ENCODE results near the gene JMJD8. TPM values are rescaled to one million over a fixed set of nuclear protein-coding genes. Genes with fewer than 3 reads are reported as not detected.

JMJD8 gene
- polyA plus RNA-seq, 1 experiment, result 91.8 TPM

GRCh38 chr16:680967-681745, 3.0 kb downstream of the JMJD8 start:
- no peak for DNase-seq (ENCODE audit: low read depth)
- H3K36me3 ChIP-seq (ENCODE audit: control insufficient read depth, insufficient read depth, low read length), result peaks cover 21% of the 10 kb centered on the region
- TF ChIP-seq CTCF (IDR thresholded peaks at IDR 0.05; ENCODE audit: insufficient read depth, low read depth, low read length), result peak; percentile 21; the same call in 1 of the 2 replicates
- POLR2A ChIA-PET, result no interaction called here
- peak overlapping the region; percentile 69 for H3K4me3 ChIP-seq (ENCODE audit: low read depth, low read length)
- H3K27me3 ChIP-seq (ENCODE audit: control insufficient read depth, insufficient read depth, low read length), result no peaks in the 10 kb centered on the region
- CTCF ChIA-PET, result interaction anchor here (1.3 to 4.5 kb wide), 3 partner anchors 14 to 39 kb away, joined by 4 to 20 read pairs (median 7); partner anchors contain the start of gene RHOT2

GRCh38 chr16:680625-680945, 3.5 kb downstream of the JMJD8 start:
- ChIA-PET POLR2A (no interaction called here), CTCF (interaction anchor here (1.3 to 4.5 kb wide), 4 partner anchors 13 to 60 kb away, joined by 3 to 20 read pairs (median 6); partner anchors contain the start of genes CIAO3 and RHOT2)
- H3K4me3 ChIP-seq (ENCODE audit: low read depth, low read length), result peak overlapping the region; percentile 69
- no peaks in the 10 kb centered on the region for H3K27me3 ChIP-seq (ENCODE audit: control insufficient read depth, insufficient read depth, low read length)
- H3K36me3 ChIP-seq (ENCODE audit: control insufficient read depth, insufficient read depth, low read length), result peaks cover 21% of the 10 kb centered on the region
- no peak for TF ChIP-seq CTCF (IDR thresholded peaks at IDR 0.05; ENCODE audit: insufficient read depth, low read depth, low read length)
- no peak for DNase-seq (ENCODE audit: low read depth)

- ChIA-PET POLR2A (interaction anchor here (0.9 kb wide), 1 partner anchor 46 kb away, joined by 14 read pairs; no protein-coding TSS in a partner anchor), CTCF (interaction anchor here (0.6 to 4.5 kb wide), 4 partner anchors 10 to 61 kb away, joined by 3 to 20 read pairs (median 5); partner anchors contain the start of genes CIAO3 and RHOT2)
- TF ChIP-seq CTCF (IDR thresholded peaks at IDR 0.05; ENCODE audit: insufficient read depth, low read depth, low read length), result no peak
- Histone ChIP-seq H3K27me3 (ENCODE audit: control insufficient read depth, insufficient read depth, low read length) (no peaks in the 10 kb centered on the region), H3K36me3 (ENCODE audit: control insufficient read depth, insufficient read depth, low read length) (peaks cover 19% of the 10 kb centered on the region), H3K4me3 (ENCODE audit: low read depth, low read length) (peak within 1 kb of the TSS; percentile 69)
- peak; percentile 23 for DNase-seq (ENCODE audit: low read depth)
Measured at GRCh38 chr16:679814-680624, 4.1 kb downstream of the JMJD8 start, which contains the start of gene STUB1. Gene STUB1 (plus strand): TSS chr16:680410. CDS start chr16:680526, 116 bp downstream.

GRCh38 chr16:678858-679813, 5.0 kb downstream of the JMJD8 start:
- ChIA-PET POLR2A (interaction anchor here (0.9 kb wide), 1 partner anchor 45 kb away, joined by 14 read pairs; no protein-coding TSS in a partner anchor), CTCF (interaction anchor here (1.6 to 4.5 kb wide), 2 partner anchors 12 to 62 kb away, joined by 3 to 20 read pairs; partner anchors contain the start of genes CIAO3 and RHOT2)
- no peak for DNase-seq (ENCODE audit: low read depth)
- H3K4me3 ChIP-seq (ENCODE audit: low read depth, low read length), result peak overlapping the region; percentile 50
- H3K36me3 ChIP-seq (ENCODE audit: control insufficient read depth, insufficient read depth, low read length), result peaks cover 20% of the 10 kb centered on the region
- no peak for TF ChIP-seq CTCF (IDR thresholded peaks at IDR 0.05; ENCODE audit: insufficient read depth, low read depth, low read length)
- H3K27me3 ChIP-seq (ENCODE audit: control insufficient read depth, insufficient read depth, low read length), result no peaks in the 10 kb centered on the region

Data from BJ (cell line).